ENCODE measurements around the gene STMND1.

Gene STMND1

DNA sequence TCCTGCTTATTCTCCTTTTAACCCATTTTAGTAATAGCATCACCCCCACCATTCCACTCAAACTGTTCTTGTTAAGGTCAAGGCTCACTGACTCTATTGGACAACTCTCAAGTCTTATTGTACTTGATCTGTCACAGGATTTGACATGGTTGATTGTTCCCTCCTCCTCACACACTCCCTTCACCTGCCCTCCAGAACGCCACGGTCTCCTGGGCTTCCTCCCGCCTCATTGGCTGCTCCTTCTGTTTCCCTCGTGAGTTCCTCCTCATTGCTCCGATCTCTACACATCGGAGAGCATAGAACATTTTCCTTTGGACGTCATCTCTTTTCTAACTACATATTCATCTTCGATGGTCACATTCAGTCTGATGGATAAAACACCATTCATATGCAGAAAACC lies 55.1 kb downstream of the STMND1 start:
- TF ChIP-seq, protein P1, sequence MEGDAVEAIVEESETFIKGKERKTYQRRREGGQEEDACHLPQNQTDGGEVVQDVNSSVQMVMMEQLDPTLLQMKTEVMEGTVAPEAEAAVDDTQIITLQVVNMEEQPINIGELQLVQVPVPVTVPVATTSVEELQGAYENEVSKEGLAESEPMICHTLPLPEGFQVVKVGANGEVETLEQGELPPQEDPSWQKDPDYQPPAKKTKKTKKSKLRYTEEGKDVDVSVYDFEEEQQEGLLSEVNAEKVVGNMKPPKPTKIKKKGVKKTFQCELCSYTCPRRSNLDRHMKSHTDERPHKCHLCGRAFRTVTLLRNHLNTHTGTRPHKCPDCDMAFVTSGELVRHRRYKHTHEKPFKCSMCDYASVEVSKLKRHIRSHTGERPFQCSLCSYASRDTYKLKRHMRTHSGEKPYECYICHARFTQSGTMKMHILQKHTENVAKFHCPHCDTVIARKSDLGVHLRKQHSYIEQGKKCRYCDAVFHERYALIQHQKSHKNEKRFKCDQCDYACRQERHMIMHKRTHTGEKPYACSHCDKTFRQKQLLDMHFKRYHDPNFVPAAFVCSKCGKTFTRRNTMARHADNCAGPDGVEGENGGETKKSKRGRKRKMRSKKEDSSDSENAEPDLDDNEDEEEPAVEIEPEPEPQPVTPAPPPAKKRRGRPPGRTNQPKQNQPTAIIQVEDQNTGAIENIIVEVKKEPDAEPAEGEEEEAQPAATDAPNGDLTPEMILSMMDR (IDR thresholded peaks at IDR 0.05; ENCODE audit: low read depth, low read length) = no peak
- no peak overlapping the region for H3K4me3 ChIP-seq (ENCODE audit: low read depth, low read length)
- no peak overlapping the region for H3K27ac ChIP-seq
- no peaks in the 10 kb centered on the region for H3K36me3 ChIP-seq
- H3K9me3 ChIP-seq (ENCODE audit: severe bottlenecking) = peaks cover 17% of the 10 kb centered on the region
- no peaks in the 10 kb centered on the region for H3K27me3 ChIP-seq (ENCODE audit: insufficient read depth, low read depth, severe bottlenecking)
- no peak for DNase-seq

DNA sequence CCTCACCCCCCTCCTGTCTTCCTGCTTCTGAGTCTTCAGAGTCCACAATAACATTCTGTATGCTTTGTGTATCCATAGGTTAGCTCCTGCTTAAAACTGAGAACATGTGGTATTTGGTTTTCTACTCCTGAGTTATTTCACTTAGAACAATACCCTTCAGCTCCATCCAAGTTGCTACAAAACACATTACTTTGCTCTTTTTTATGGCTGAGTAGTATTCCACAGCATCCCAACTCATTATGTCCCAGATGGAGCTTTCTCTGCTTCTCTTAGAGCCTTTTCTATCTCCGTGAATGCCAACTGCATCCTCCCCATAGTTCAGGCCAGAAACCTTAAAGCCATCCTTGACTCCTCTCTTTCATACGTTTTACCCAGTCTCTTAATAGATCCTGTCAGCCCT lies 55.8 kb downstream of the STMND1 start:
- peaks cover 10% of the 10 kb centered on the region for H3K9me3 ChIP-seq (ENCODE audit: severe bottlenecking)
- TF ChIP-seq, protein P1 (IDR thresholded peaks at IDR 0.05; ENCODE audit: low read depth, low read length) = no peak
- no peak overlapping the region for H3K4me3 ChIP-seq (ENCODE audit: low read depth, low read length)
- H3K27me3 ChIP-seq (ENCODE audit: insufficient read depth, low read depth, severe bottlenecking) = no peaks in the 10 kb centered on the region
- H3K36me3 ChIP-seq = no peaks in the 10 kb centered on the region
- DNase-seq = no peak
- H3K27ac ChIP-seq = no peak overlapping the region

DNA sequence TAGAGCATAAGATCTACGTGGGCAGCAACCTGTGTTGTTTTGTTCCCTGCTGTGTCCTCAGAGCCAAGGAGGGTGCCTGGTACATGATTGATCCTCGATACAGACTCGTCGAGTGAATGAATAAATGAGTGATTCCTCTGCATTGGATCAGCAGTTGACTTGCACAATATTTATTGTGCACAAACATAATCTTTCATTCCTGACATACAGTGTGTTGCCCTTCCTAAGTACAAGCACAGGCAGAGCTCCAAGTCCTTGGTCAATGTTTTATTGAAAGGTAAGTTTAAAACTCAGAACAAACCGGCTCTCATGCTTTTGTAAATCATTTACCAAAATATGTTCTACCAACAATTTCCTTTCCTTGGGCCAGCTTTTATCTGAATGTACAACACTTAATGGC lies 57.4 kb downstream of the STMND1 start:
- no peaks in the 10 kb centered on the region for H3K9me3 ChIP-seq (ENCODE audit: severe bottlenecking)
- no peak for DNase-seq
- H3K27me3 ChIP-seq (ENCODE audit: insufficient read depth, low read depth, severe bottlenecking) = no peaks in the 10 kb centered on the region
- no peaks in the 10 kb centered on the region for H3K36me3 ChIP-seq
- H3K4me3 ChIP-seq (ENCODE audit: low read depth, low read length) = no peak overlapping the region
- H3K27ac ChIP-seq = no peak overlapping the region
- TF ChIP-seq, protein P1 (IDR thresholded peaks at IDR 0.05; ENCODE audit: low read depth, low read length) = no peak

DNA sequence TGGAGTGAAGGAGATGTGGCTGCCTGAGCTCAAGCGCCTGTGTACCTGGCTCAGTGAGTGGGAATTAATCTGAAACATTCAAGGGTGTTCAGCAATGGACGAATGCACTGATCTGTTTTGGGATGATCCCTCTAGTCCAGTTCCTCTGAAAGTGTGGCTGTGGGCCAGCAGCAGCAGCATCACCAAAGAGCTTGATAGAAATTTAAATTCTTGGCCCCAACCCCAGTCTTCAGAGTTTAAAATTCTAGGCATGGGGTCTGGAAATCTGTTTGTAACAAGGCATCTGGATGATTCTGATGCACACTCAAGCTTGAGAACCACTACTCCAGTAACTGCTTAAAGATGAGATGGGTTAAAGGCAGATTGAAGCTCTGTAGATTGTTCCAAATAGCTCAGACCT lies 59.2 kb downstream of the STMND1 start:
- no peak overlapping the region for H3K27ac ChIP-seq
- no peak for DNase-seq
- TF ChIP-seq, protein P1 (IDR thresholded peaks at IDR 0.05; ENCODE audit: low read depth, low read length) = no peak
- no peaks in the 10 kb centered on the region for H3K36me3 ChIP-seq
- H3K4me3 ChIP-seq (ENCODE audit: low read depth, low read length) = no peak overlapping the region
- H3K27me3 ChIP-seq (ENCODE audit: insufficient read depth, low read depth, severe bottlenecking) = no peaks in the 10 kb centered on the region
- no peaks in the 10 kb centered on the region for H3K9me3 ChIP-seq (ENCODE audit: severe bottlenecking)

DNA sequence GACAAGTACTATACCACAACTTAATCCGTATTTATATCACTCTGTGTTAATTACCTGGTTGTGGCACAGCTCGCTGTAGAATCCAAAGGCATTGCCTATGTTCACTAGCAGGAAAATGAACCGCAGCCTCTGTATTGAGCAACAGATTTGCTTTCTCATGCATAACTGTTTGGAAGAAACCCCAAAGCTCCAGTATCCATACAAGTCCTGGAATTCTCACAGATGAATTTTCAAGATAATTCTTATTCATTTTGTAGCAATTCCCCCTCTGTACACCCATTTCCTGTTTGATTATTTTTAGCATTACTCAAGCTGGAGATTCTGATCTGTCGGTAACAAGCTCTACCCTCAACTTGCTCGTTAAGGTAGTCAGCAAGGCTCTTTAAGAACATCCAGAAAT lies 63.5 kb downstream of the STMND1 start:
- no peak for DNase-seq
- Histone ChIP-seq H3K27me3 (ENCODE audit: insufficient read depth, low read depth, severe bottlenecking) (no peaks in the 10 kb centered on the region), H3K27ac (no peak overlapping the region), H3K4me3 (ENCODE audit: low read depth, low read length) (no peak overlapping the region), H3K36me3 (no peaks in the 10 kb centered on the region), H3K9me3 (ENCODE audit: severe bottlenecking) (no peaks in the 10 kb centered on the region)
- TF ChIP-seq, protein P1 (IDR thresholded peaks at IDR 0.05; ENCODE audit: low read depth, low read length) = no peak

DNA sequence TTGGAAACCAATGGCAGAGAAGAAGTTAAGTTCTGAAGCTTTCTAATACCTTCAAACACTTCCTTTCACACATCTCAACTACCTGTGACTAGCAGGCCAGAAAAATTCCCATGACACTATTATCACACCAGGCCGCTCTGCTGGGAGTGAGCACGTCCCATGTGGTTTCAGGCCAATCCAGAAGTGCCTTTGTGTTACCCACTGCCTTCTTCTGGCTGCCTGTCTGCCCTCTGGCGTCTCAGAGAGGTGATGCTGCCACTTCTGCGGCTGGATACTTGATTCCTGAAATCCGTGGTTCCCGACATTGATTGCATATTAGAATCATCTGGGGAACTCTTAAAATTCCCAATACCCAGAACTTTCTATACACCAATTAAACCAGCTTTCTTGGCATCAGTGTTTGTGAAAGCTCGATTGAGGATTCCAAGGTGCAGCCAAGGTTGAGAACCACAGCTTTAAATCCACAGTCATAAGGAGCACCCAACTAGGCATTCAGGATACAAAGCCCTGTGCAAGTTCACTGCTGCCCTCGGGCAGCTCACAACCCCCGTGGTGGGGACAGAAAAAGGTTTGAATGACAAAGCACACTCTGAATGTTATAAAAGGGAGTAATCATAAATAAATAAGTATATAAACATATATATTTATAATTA lies 65.6 kb downstream of the STMND1 start:
- Histone ChIP-seq H3K27me3 (ENCODE audit: insufficient read depth, low read depth, severe bottlenecking) (no peaks in the 10 kb centered on the region), H3K27ac (no peak overlapping the region), H3K36me3 (no peaks in the 10 kb centered on the region), H3K9me3 (ENCODE audit: severe bottlenecking) (no peaks in the 10 kb centered on the region), H3K4me3 (ENCODE audit: low read depth, low read length) (no peak overlapping the region; the same call in 1 of the 2 replicates)
- DNase-seq = peak; percentile 85
- TF ChIP-seq, protein P1 (IDR thresholded peaks at IDR 0.05; ENCODE audit: low read depth, low read length) = peak; percentile 87

All from WERI-Rb-1 (cell line).